Suprapubic skin (tissue), 4 donors: ENCODE results near the gene IQSEC2.

Experiments
- CTCF ChIP-seq, 2 donors: fragments of 200-600 bp in 1 of 2; fragments of 450-650 bp in 1 of 2; sonication (generic) in 1 of 2; IDR thresholded peaks; one replicate each; pipeline ENCODE4 v1.5.1; 2016 to 2019; ENCODE audit warnings: antibody characterized with exemption in 2 of 2, mild to moderate bottlenecking in 1 of 2, moderate library complexity in 1 of 2
- EP300 ChIP-seq: sonication (generic); formaldehyde crosslinking; IDR thresholded peaks from one replicate; pipeline ENCODE4 v1.6.1; 2017; ENCODE audit warnings: antibody characterized with exemption
- POLR2AphosphoS5 ChIP-seq, 3 donors: sonication (generic); formaldehyde crosslinking; IDR thresholded peaks; one replicate each; pipeline ENCODE4 v1.6.1; 2017; ENCODE audit warnings: antibody characterized with exemption in 3 of 3

- TF ChIP-seq POLR2AphosphoS5 (IDR thresholded peaks at IDR 0.05) (no peak), CTCF (IDR thresholded peaks at IDR 0.05) (no peak), EP300 (no peak)
These were observed 39.3 kb upstream of the IQSEC2 start for GRCh38 chrX:53320543-53321229.
